ENCODE data around the gene MAMDC4.
"Not testable (repeated sequence)": the region's sequence is repeated elsewhere in the genome, so short reads cannot be mapped to it uniquely, and the experiment has no call there.

MAMDC4 gene

DNA sequence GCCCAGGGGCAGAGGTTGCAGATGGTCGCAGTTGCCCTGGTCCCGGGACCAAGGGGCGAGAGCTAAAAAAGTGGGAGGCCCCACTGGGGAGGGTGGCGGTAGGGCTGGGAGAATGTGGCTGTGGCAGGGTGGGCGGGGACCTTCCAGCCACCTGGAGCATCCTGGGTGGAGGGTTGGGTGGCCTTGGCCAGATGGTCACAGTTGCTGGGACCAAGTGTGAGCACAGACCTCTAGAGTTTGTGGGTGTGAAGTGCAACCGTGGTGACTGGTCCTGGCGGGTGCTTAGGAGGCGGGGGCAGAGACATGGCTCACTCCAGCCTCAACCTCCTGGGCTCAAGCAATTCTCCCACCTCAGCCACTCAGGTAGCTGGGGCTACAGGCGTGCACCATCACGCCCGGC lies 28.5 kb downstream of the MAMDC4 start:
- H3K27me3 ChIP-seq (ENCODE audit: insufficient read depth, low read length, poor library complexity, severe bottlenecking), result no peaks in the 10 kb centered on the region
- no peaks in the 10 kb centered on the region for H3K9me3 ChIP-seq (ENCODE audit: insufficient read depth, low read depth, low read length)
- no peaks in the 10 kb centered on the region for H3K9me2 ChIP-seq (replicated peaks; ENCODE audit: low read depth, low read length)
- peaks cover 16% of the 10 kb centered on the region for H3K4me1 ChIP-seq (ENCODE audit: insufficient read depth, low read length, poor library complexity, severe bottlenecking)
- H3K4me3 ChIP-seq (ENCODE audit: low read length, poor library complexity, severe bottlenecking), result no peak overlapping the region
- H3K79me2 ChIP-seq (ENCODE audit: insufficient read depth, low read length), result peaks cover 6% of the 10 kb centered on the region; the same call in 1 of the 2 replicates
- no peaks in the 10 kb centered on the region for H4K20me1 ChIP-seq (ENCODE audit: insufficient read depth, low read length, poor library complexity, severe bottlenecking)
- H3K9ac ChIP-seq (ENCODE audit: low read depth, low read length, poor library complexity, severe bottlenecking), result no peak overlapping the region
- no peak overlapping the region for H2AFZ ChIP-seq (ENCODE audit: low read length)
- H3K36me3 ChIP-seq (ENCODE audit: insufficient read depth, low read length), result no peaks in the 10 kb centered on the region
- no peaks in the 10 kb centered on the region for H3F3A ChIP-seq (ENCODE audit: low read depth)
- no peak overlapping the region for H3K4me2 ChIP-seq (ENCODE audit: low read depth, low read length, poor library complexity, severe bottlenecking)
- no peak for TF ChIP-seq CTCF (conservative IDR thresholded peaks at IDR 0.05; ENCODE audit: low read length)
- no peak for TF ChIP-seq EZH2phosphoT487 (IDR thresholded peaks at IDR 0.05; ENCODE audit: borderline replicate concordance)

GRCh38 chr9:136881691-136882108 lies 29.6 kb downstream of the MAMDC4 start:
- Histone ChIP-seq H3K4me3 (ENCODE audit: low read length, poor library complexity, severe bottlenecking) (no peak overlapping the region), H2AFZ (ENCODE audit: low read length) (no peak overlapping the region), H3K4me2 (ENCODE audit: low read depth, low read length, poor library complexity, severe bottlenecking) (no peak overlapping the region), H3K9me3 (ENCODE audit: insufficient read depth, low read depth, low read length) (no peaks in the 10 kb centered on the region), H3K36me3 (ENCODE audit: insufficient read depth, low read length) (no peaks in the 10 kb centered on the region), H3K79me2 (ENCODE audit: insufficient read depth, low read length) (peaks cover 10% of the 10 kb centered on the region; the same call in 1 of the 2 replicates), H3K9ac (ENCODE audit: low read depth, low read length, poor library complexity, severe bottlenecking) (no peak overlapping the region), H3F3A (ENCODE audit: low read depth) (no peaks in the 10 kb centered on the region), H3K27me3 (ENCODE audit: insufficient read depth, low read length, poor library complexity, severe bottlenecking) (no peaks in the 10 kb centered on the region), H3K4me1 (ENCODE audit: insufficient read depth, low read length, poor library complexity, severe bottlenecking) (peaks cover 19% of the 10 kb centered on the region), H3K9me2 (replicated peaks; ENCODE audit: low read depth, low read length) (no peaks in the 10 kb centered on the region), H4K20me1 (ENCODE audit: insufficient read depth, low read length, poor library complexity, severe bottlenecking) (peaks cover under 1% of the 10 kb centered on the region)
- no peak for TF ChIP-seq CTCF (conservative IDR thresholded peaks at IDR 0.05; ENCODE audit: low read length)
- no peak for TF ChIP-seq EZH2phosphoT487 (IDR thresholded peaks at IDR 0.05; ENCODE audit: borderline replicate concordance)

GRCh38 chr9:136882109-136882946 lies 30.2 kb downstream of the MAMDC4 start:
- no peaks in the 10 kb centered on the region for H3K36me3 ChIP-seq (ENCODE audit: insufficient read depth, low read length)
- no peaks in the 10 kb centered on the region for H3K9me2 ChIP-seq (replicated peaks; ENCODE audit: low read depth, low read length)
- peaks cover 22% of the 10 kb centered on the region for H3K4me1 ChIP-seq (ENCODE audit: insufficient read depth, low read length, poor library complexity, severe bottlenecking)
- peak overlapping the region; percentile 11 for H3K4me2 ChIP-seq (ENCODE audit: low read depth, low read length, poor library complexity, severe bottlenecking)
- TF ChIP-seq CTCF (conservative IDR thresholded peaks at IDR 0.05; ENCODE audit: low read length) (no peak), EZH2phosphoT487 (IDR thresholded peaks at IDR 0.05; ENCODE audit: borderline replicate concordance) (no peak)
- H3K27me3 ChIP-seq (ENCODE audit: insufficient read depth, low read length, poor library complexity, severe bottlenecking), result no peaks in the 10 kb centered on the region
- H3F3A ChIP-seq (ENCODE audit: low read depth), result no peaks in the 10 kb centered on the region
- no peak overlapping the region for H2AFZ ChIP-seq (ENCODE audit: low read length)
- H3K4me3 ChIP-seq (ENCODE audit: low read length, poor library complexity, severe bottlenecking), result no peak overlapping the region
- H3K79me2 ChIP-seq (ENCODE audit: insufficient read depth, low read length), result peaks cover 16% of the 10 kb centered on the region
- H3K9me3 ChIP-seq (ENCODE audit: insufficient read depth, low read depth, low read length), result no peaks in the 10 kb centered on the region
- H3K9ac ChIP-seq (ENCODE audit: low read depth, low read length, poor library complexity, severe bottlenecking), result no peak overlapping the region
- peaks cover 7% of the 10 kb centered on the region for H4K20me1 ChIP-seq (ENCODE audit: insufficient read depth, low read length, poor library complexity, severe bottlenecking)

DNA sequence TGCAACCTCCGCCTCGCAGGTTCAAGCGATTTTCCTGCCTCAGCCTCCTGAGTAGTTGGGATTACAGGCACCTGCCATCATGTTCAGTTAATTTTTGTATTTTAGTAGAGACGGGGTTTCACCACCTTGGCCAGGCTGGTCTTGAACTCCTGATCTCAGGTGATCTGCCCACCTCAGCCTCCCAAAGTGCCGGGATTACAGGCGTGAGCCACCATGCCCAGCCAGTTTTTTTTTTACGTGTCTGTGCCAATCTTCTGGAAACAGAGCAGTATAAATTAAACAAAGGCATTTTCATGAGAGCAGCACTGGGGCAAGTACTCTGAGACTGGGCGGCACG lies 30.8 kb downstream of the MAMDC4 start:
- not testable (repeated sequence) for H3K9me2 ChIP-seq (replicated peaks; ENCODE audit: low read depth, low read length); H3K27me3 ChIP-seq (ENCODE audit: insufficient read depth, low read length, poor library complexity, severe bottlenecking); H3K4me2 ChIP-seq (ENCODE audit: low read depth, low read length, poor library complexity, severe bottlenecking); H3K9ac ChIP-seq (ENCODE audit: low read depth, low read length, poor library complexity, severe bottlenecking); H3F3A ChIP-seq (ENCODE audit: low read depth); H3K36me3 ChIP-seq (ENCODE audit: insufficient read depth, low read length); H3K9me3 ChIP-seq (ENCODE audit: insufficient read depth, low read depth, low read length); H2AFZ ChIP-seq (ENCODE audit: low read length); H3K4me3 ChIP-seq (ENCODE audit: low read length, poor library complexity, severe bottlenecking)
- Histone ChIP-seq H4K20me1 (ENCODE audit: insufficient read depth, low read length, poor library complexity, severe bottlenecking) (peaks cover 13% of the 10 kb centered on the region), H3K79me2 (ENCODE audit: insufficient read depth, low read length) (peaks cover 22% of the 10 kb centered on the region), H3K4me1 (ENCODE audit: insufficient read depth, low read length, poor library complexity, severe bottlenecking) (peaks cover 25% of the 10 kb centered on the region)

GRCh38 chr9:136883670-136884069 lies 31.5 kb downstream of the MAMDC4 start:
- H3F3A ChIP-seq (ENCODE audit: low read depth); H3K4me3 ChIP-seq (ENCODE audit: low read length, poor library complexity, severe bottlenecking); H3K9ac ChIP-seq (ENCODE audit: low read depth, low read length, poor library complexity, severe bottlenecking); H2AFZ ChIP-seq (ENCODE audit: low read length); H3K9me3 ChIP-seq (ENCODE audit: insufficient read depth, low read depth, low read length); H3K27me3 ChIP-seq (ENCODE audit: insufficient read depth, low read length, poor library complexity, severe bottlenecking); H3K36me3 ChIP-seq (ENCODE audit: insufficient read depth, low read length); H3K9me2 ChIP-seq (replicated peaks; ENCODE audit: low read depth, low read length); H3K4me2 ChIP-seq (ENCODE audit: low read depth, low read length, poor library complexity, severe bottlenecking): not testable (repeated sequence)
- Histone ChIP-seq H3K4me1 (ENCODE audit: insufficient read depth, low read length, poor library complexity, severe bottlenecking) (peaks cover 31% of the 10 kb centered on the region), H4K20me1 (ENCODE audit: insufficient read depth, low read length, poor library complexity, severe bottlenecking) (peaks cover 20% of the 10 kb centered on the region), H3K79me2 (ENCODE audit: insufficient read depth, low read length) (peaks cover 30% of the 10 kb centered on the region)
